Fibroblast of skin of left quadriceps (primary cell): ENCODE results near the gene MPLKIP.
"Not testable (repeated sequence)": the region's sequence is repeated elsewhere in the genome, so short reads cannot be mapped to it uniquely, and the experiment has no call there.

Experiments used
- DNase-seq, 2 experiments: peaks; one replicate each; pipeline ENCODE4 v3.0.0-alpha.2; 2013; ENCODE audit warnings: low read depth in 2 of 2

MPLKIP gene

DNA sequence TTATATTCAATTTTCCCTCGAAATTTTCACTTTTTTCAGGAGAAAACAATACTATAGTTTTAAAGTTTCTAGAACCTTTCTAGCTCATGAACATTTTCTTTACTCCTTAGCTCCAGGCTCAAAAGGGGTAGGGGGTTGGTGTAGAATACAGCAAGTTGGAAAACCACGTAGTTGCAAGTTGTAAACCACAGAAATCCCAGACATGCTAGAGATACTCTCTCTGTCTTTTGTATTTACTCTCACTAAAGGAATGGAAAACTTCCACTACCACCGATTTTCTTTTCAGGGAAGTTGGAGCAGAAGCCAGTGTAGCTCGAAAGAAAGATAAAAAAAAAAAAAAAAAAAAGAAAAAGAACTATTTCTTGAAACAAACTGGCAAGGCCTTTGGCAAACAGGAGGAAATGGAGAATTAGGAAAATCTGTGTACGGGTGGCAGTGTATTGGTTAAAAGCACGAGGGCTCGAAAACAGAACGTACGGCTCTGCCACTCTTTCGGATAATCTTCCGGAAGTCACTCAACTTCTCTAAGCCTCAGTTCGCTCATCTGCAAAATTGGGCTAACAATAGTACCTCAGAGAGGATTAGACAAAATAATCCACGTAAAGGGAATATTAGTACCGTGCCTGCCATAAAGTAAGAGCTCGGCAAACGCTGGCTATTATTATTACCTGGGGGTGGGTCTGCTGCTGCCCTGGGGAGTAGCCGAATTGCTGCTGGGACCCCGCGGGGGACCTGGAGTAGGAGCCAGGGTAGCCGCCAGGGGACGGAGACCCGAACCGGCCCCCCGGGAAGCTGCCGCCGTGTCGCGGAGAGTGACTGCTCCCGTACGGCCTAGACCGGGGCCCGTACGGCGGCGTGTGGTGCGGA is 628 bp downstream of the MPLKIP start:
- DNase-seq = no peak

DNA sequence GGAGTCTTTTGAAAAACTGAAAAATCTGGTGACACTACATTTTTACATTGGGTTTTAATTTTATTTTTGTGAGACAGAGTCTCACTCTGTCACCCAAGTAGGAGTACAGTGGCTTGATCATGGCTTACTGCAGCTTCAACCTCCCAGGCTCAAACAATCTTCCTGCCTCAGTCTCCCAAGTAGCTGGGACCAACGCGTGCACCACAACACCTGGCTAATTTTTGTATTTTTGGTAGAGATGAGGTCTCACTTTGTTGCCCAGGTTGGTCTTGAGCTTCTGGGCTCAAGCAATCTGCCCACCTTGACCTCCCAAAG is 11.5 kb downstream of the MPLKIP start:
- DNase-seq = no peak

DNA sequence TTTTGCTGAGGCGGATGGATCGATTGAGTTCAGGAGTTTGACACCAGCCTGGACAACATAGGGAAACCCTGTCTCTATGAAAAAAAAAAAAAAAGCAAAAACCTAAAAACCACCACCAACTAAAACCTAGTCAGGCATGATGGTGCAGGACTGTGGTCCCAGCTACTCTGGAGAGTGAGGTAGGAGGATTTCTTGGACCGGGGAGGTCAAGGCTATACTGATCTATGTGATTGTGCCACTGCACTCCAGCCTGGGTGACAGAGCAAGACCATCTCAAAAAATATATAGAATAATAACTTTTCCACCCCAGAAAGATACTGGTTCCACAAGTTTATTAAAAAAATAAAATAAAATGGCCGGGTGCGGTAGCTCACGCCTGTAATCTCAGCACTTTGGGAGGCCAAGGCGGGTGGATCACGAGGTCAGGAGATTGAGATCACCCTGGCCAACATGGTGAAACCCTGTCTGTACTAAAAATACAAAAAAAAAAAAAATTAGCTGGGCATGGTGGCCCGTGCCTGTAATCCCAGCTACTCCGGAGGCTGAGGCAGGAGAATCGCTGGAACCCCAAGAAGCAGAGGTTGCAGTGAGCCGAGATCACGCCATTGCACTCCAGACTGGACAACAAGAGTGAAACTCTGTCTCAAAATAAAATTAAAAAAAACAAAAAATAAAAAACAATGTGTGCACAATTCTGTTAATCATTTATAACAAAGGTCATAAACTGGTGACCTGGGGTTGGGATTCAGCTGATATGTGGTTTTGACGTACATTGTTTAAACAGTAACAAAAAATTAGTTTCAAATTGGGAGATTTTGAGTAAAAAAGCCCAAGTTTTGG is 12.1 kb downstream of the MPLKIP start:
- not testable (repeated sequence) for DNase-seq

DNA sequence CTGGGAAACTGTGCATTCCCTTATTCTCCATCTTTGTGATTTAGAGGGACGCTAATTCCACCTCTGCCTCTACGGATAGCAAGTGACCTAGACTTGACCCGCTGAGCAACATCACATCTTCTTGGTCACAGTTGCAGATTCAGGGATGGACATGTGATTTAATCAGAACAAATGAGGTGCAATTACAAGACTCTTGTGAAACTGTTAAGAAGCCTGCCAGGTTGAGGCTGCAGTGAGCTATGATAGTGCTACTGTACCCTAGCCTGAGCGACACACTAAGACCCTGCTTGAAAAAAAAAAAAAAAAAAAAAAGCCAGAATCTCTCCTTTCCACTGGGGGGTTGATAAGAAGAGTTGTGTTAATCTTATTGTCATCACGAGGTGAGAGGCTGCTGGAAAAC is 14.4 kb downstream of the MPLKIP start:
- no peak for DNase-seq

GRCh38 chr7:40118201-40118600 is 16.2 kb downstream of the MPLKIP start:
- not testable (repeated sequence) for DNase-seq

DNA sequence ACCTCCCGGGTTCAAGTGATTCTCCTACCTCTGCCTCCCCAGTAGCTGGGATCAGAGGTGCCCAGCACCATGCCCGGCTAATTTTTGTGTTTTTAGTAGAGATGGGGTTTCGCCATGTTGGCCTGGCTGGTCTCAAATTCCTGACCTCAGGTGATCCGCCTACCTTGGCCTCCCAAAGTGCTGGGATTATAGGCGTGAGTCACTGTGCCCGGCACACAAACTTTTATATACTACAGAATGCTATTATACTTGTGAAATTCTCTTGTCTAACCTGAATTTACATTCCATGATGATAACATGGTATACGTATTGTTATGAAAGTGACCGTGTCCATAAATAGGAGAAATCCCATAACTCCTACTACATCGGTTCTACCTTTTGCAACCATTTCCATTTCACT is 17.2 kb downstream of the MPLKIP start:
- not testable (repeated sequence) for DNase-seq

DNA sequence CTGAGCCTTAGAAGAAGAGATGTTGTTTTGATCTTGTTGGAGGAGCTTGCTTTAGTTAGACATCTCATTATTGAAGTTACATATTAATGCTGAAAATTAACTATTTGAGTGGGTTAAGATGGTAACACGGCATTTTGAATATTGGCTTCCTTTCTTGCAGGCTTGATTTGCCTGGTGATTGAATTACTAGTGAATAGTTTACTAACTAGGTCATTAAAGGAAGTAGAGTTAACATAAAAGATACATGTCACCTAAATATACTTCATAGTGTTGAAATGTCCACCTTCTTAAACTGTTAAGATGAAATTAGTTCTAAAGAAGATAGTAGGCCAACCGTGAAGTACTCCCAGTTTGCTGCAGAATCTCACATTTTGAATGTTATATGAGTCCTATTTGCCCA is 18.5 kb downstream of the MPLKIP start:
- DNase-seq = no peak

DNA sequence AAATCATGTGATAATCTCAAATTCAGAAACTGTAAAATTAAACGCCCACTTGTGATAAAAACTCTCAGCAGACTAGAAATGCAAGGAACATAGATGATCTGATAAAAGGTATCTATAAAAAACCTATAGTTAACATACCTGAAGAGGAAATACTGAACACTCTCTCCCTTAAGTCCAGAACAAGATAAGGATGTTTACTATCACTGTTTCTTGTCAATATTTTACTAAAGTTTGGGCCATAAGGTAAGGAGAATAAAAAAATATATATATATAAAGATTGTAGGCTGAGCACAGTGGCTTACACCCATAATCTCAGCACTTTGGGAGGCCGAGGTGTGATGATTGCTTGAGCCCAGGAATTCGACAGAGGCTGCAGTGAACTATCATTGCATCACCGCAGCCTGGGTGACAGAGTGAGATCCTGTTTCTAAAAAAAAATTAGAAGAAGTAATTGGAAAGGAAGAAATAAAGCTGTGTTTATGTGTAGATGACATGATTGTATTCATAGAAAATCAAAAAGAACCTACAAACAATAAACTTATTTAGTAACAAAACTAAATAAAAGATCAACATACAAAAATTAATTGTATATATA is 28.4 kb downstream of the MPLKIP start:
- DNase-seq = no peak

GRCh38 chr7:40102897-40103296 is 31.5 kb downstream of the MPLKIP start:
- no peak for DNase-seq

DNA sequence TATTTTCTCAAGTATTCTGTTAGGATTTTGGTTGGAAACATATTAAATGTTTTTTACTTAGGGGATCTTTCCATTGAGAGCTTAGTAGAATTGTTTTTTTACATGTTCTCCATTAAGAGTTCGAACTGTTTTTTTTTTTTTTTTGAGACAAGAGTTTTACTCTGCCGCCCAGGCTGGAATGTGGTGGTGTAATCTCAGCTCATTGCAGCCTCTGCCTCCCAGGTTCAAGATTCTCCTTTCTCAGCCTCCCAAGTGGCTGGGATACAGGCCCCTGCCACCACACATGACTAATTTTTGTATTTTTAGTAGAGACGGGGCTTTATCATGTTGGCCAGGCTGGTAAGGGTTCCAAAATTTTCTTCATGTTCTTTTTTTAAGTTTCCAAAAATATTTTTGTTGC is 33.2 kb downstream of the MPLKIP start:
- no peak for DNase-seq

DNA sequence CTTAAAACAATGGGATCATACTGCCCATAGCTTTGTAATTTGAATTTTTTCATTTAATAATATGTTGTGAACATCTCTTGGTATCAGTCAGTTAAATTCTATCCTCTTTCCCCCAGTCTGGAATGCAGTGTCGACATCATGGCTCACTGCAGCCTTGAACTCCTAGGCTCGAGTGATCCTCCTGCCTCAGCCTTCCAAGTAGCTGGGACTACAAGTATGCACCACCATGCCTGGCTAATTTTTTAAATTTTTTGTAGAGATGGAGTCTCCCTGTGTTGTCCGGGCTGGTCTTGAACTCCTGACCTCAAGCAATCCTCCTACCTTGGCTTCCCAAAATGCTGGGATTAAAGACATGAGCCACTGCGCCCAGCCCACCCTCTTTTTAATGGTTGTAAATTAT is 34.6 kb downstream of the MPLKIP start:
- DNase-seq = no peak

DNA sequence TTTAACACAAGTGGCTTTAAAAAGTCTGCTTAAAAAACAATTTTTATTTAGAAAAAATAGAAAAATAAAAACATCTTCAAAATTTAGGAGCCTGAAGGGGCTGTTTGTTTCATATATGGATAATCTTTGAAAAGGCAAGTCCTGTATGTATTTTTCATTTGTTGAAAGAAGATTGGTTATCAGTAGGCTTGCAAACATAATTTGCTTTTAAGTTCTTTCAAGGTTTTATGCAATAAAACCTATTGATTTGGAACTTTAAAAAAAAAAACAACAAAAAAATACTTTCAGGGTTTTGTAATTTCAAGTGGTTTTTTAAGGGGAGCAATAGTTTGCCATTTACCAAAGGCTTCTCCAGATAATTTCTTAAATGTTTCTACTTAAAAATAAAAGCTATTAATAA is 35.6 kb downstream of the MPLKIP start:
- no peak for DNase-seq

DNA sequence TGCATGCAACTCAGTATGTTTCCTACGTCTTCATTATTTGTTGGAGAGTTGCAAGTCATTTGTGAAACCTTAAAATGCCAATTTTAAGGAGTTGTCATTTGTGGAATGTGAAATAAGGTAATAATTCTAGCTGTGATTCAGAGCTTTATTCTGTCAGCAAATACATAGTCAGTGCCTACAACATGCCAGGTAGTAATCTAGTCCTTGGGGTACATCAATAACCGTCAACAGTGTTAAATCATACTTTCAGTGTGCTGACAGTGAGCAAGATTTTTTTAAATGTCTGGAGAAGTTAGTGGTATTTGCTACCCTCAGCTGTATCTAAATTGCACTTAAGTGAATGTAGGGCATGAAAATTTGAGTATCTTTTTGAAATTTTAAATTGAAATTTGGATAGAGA is 36.7 kb downstream of the MPLKIP start:
- no peak for DNase-seq

GRCh38 chr7:40095695-40096327 is 38.6 kb downstream of the MPLKIP start:
- no peak for DNase-seq

DNA sequence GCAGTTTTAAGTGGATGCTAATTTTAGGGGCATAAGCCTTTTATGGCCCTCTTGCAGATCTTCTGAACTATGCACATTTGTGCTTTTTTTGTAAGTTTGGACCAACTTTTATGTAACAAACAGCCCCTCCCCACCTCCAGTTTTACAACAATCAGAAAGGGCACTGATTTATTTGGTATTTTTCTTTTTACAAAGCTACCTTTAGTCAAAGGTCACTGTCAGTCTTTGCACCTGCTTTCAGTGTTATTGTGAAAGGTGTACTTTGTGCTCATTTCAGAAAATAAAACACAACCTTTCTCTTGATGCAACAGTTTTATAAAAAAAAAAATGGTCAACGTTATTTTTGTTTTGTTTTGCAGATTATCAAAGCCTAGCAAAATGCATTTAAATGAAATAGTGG is 39.2 kb downstream of the MPLKIP start:
- DNase-seq = no peak

- no peak for DNase-seq
Measured at GRCh38 chr7:40093631-40094350, 40.6 kb downstream of the MPLKIP start.

DNA sequence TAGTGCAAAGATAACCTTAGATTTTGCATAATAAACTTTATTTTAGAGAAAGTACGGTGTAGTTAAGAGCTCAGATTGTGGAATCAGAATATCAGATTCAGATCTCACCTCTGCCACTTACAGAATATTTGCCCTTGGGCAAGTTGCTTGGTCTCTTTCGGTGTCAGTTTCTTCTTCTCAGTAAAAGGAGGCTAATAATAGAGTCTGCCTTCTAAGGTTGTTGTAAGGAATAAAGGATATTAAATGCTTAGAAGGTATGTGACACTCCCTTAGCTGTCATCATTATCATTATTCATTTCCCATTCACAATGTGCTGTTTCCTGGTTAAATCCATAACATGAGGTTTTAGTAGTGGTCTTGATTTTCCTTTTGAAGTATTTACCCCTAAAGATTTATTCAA is 42.2 kb downstream of the MPLKIP start:
- no peak for DNase-seq

GRCh38 chr7:40077849-40078248 is 56.6 kb downstream of the MPLKIP start:
- DNase-seq = no peak
